ENCODE measurements around the gene DMBX1.
A peak's percentile ranks its signal among the peaks of the same experiment; 100 is the strongest.

DMBX1 gene

DNA sequence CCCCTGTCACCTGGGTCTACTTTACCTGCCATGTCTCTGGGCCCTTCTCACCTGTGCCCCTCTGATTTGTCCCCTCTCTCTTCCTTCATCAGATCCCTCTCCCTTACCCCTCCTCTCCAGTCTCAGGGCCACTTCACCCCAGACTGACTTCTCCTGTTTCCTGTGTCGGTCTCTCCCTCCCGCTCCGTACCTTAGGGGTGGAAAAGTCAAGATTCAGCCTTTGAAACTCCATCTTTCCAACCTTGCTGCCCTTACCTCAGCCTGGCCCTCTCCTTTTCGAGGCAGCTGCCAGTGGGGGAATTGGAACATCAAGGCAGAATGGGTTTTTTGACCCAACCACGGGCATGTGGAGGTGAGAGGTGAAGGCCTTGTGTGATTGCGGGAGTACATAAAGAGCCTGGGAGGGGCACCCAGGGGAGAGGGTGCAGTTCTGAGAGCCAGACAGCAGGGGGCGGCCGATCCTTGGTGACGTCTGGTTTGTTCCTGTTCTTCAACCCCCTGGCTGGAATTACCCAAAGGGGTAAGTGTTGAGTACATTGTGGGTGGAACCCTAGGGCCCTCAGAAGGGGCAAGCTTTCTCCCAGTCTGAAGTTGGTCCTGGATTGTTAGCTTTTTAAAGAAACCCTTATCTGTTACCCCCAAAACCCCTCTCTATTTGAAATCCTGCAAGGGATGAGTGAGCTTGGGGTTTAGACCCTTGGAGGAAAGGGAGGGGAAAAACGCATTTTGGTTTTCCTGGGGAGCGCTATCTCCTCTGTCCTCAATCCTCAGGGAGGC lies 12.3 kb upstream of the DMBX1 start:
- DNase-seq, result peak; percentile 81 to 89 (median 84)
- 44% methylated on average over 6 of the region's 11 CpGs for WGBS (ENCODE audit: insufficient coverage)
- Histone ChIP-seq H3K27me3 (replicated peaks in 2 of 5; ENCODE audit: control insufficient read depth in 4 of 5, insufficient read depth in 5 of 5, low read length in 4 of 5) (peaks cover 0 to 50% (median 28%) of the 10 kb centered on the region in 5 experiments), H3K4me1 (ENCODE audit: control extremely low read depth in 1 of 4, control insufficient read depth in 4 of 4, insufficient read depth in 4 of 4, low read length in 3 of 4) (no peaks in the 10 kb centered on the region), H3K9me3 (ENCODE audit: control extremely low read depth in 1 of 5, control insufficient read depth in 4 of 5, insufficient read depth in 2 of 5, low read depth in 1 of 5, low read length in 4 of 5) (no peaks in the 10 kb centered on the region), H3K36me3 (ENCODE audit: control insufficient read depth in 4 of 4, insufficient read depth in 4 of 4, low read length in 3 of 4) (no peaks in the 10 kb centered on the region), H3K27ac (ENCODE audit: insufficient read depth in 1 of 2, low read depth in 1 of 2, low read length in 2 of 2, poor library complexity in 1 of 2, severe bottlenecking in 2 of 2) (no peak overlapping the region), H3K4me3 (ENCODE audit: control insufficient read depth in 1 of 7, extremely low read depth in 1 of 7, insufficient read depth in 4 of 7, low read depth in 2 of 7, low read length in 6 of 7) (no peak overlapping the region)
- ChIA-PET CTCF (interaction anchor here (0.8 to 6.7 kb wide), 12 partner anchors 11 to 65 kb away, joined by 3 to 100 read pairs (median 6); a partner anchor contains a TSS), POLR2A (no interaction called here)

DNA sequence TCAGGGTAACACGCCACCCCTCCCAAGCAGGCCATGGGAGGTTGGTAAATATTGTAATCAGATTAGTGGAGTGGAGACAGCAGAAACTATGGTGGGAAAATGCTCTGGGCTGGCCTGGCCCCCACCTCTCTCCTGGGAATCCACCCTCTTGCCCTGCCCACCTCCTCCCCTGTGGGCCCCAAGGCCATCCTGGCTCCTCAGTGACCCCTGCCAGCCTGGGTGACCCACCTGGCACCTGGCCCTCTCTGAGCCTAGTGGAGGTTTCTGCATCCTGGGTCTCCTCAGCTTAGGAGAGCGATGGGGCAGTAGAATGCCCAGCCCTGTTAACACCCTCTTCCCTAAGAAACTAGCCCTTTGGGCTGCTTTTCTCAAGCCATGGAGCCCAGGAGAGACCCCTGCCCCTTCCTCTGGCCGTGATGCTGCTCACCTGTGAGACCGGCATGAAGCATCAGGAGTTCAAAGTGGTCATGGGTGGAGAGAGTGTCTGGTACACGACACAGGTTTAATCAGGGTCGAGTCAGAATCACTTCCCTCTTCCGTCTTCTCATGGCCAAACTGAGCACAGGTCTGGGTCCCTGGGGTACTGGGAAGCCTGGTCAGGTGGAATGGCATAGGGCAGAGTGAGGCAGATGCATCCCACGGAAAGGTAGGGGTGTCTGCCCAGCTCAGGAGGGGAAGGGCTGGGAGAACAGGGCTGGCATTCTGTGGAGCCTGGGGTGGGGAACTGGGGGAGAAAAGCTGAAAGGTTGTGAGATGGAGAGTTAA lies 10.7 kb upstream of the DMBX1 start:
- Histone ChIP-seq H3K9me3 (ENCODE audit: control extremely low read depth in 1 of 5, control insufficient read depth in 4 of 5, insufficient read depth in 2 of 5, low read depth in 1 of 5, low read length in 4 of 5) (no peaks in the 10 kb centered on the region), H3K4me1 (ENCODE audit: control extremely low read depth in 1 of 4, control insufficient read depth in 4 of 4, insufficient read depth in 4 of 4, low read length in 3 of 4) (no peaks in the 10 kb centered on the region), H3K4me3 (ENCODE audit: control insufficient read depth in 1 of 7, extremely low read depth in 1 of 7, insufficient read depth in 4 of 7, low read depth in 2 of 7, low read length in 6 of 7) (no peak overlapping the region), H3K27ac (ENCODE audit: insufficient read depth in 1 of 2, low read depth in 1 of 2, low read length in 2 of 2, poor library complexity in 1 of 2, severe bottlenecking in 2 of 2) (no peak overlapping the region), H3K36me3 (ENCODE audit: control insufficient read depth in 4 of 4, insufficient read depth in 4 of 4, low read length in 3 of 4) (no peaks in the 10 kb centered on the region), H3K27me3 (replicated peaks in 2 of 5; ENCODE audit: control insufficient read depth in 4 of 5, insufficient read depth in 5 of 5, low read length in 4 of 5) (peaks cover 0 to 64% (median 34%) of the 10 kb centered on the region in 5 experiments)
- DNase-seq, result no peak
- ChIA-PET CTCF (interaction anchor here (0.9 to 6.7 kb wide), 13 partner anchors 8 to 247 kb away, joined by 3 to 100 read pairs (median 5); a partner anchor contains a TSS), POLR2A (no interaction called here)
- WGBS (ENCODE audit: insufficient coverage), result 93% methylated on average over 5 of the region's 8 CpGs

DNA sequence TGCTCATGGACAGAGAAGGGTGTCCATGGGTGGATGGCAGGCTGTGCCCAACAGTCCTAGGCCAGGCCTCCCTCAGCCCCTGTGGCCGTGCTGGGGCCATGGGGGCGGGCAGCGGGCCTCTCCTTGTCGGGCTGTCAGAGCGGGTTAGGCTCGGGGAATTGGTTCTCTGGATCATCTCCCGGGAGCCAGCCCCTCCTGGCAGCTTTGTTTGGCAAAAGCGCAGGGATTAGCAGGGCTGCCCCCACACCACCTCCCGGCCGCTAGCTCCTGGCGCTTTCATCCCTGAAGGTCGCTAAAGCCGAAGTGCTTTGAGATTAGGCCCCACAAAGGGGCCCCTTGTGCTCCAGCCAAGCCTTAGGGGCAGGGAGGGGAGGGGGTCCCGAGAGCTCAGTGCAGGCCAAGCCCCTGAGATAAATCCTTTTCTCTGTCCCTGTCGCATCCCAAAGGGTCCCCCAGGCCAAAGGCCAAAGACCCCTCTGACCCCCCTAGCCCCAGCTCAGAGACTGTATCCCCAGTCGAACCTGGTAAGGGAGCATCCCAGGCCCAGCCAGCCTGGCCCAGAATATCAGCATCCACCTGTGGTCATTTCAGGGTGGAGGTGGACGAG lies 9.8 kb upstream of the DMBX1 start:
- no peak for DNase-seq
- peaks cover 0 to 64% (median 41%) of the 10 kb centered on the region in 5 experiments for H3K27me3 ChIP-seq (replicated peaks in 2 of 5; ENCODE audit: control insufficient read depth in 4 of 5, insufficient read depth in 5 of 5, low read length in 4 of 5)
- H3K4me1 ChIP-seq (ENCODE audit: control extremely low read depth in 1 of 4, control insufficient read depth in 4 of 4, insufficient read depth in 4 of 4, low read length in 3 of 4), result no peaks in the 10 kb centered on the region
- no peak overlapping the region for H3K4me3 ChIP-seq (ENCODE audit: control insufficient read depth in 1 of 7, extremely low read depth in 1 of 7, insufficient read depth in 4 of 7, low read depth in 2 of 7, low read length in 6 of 7)
- H3K9me3 ChIP-seq (ENCODE audit: control extremely low read depth in 1 of 5, control insufficient read depth in 4 of 5, insufficient read depth in 2 of 5, low read depth in 1 of 5, low read length in 4 of 5), result no peaks in the 10 kb centered on the region
- CTCF ChIA-PET, result interaction anchor here (0.6 to 6.7 kb wide), 9 partner anchors 7 to 244 kb away, joined by 3 to 100 read pairs (median 3); no protein-coding TSS in a partner anchor
- no peaks in the 10 kb centered on the region for H3K36me3 ChIP-seq (ENCODE audit: control insufficient read depth in 4 of 4, insufficient read depth in 4 of 4, low read length in 3 of 4)
- 76% methylated on average over 16 of the region's 17 CpGs for WGBS (ENCODE audit: insufficient coverage)
- POLR2A ChIA-PET, result no interaction called here
- H3K27ac ChIP-seq (ENCODE audit: insufficient read depth in 1 of 2, low read depth in 1 of 2, low read length in 2 of 2, poor library complexity in 1 of 2, severe bottlenecking in 2 of 2), result no peak overlapping the region

DNA sequence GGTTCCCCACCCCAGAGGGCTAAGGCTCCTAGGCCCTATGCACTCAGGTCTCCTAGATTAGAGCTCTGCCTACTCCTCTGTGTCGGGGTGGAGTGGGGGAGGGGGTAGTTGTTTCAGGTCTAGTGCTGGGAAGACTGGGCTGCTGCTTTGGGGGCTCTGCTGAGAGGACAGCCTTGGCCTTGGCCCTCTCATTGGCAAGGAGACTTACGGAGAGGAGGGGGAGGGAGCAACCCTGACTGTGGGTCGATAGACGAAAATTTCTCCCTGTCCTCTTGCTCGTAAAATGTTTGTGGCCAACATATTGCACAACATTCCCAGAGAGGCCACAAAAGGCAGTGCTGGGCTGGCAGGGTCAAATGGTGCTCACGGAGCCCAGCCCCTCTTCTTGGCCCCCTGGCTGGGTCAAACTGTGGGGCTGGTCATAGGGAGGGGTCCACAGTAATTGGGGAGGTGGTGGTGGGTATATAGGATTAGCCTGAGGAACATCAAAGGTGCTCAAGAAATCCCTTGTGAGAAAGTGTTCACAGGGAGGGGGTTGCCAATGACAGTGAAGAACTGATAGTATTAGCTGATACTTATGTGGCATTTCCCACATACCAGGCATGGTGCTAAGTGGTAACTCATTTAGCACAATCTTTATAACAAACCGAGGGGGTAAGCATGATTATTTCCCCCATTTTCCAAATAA lies 8.5 kb upstream of the DMBX1 start:
- POLR2A ChIA-PET, result no interaction called here
- DNase-seq, result no peak

DNA sequence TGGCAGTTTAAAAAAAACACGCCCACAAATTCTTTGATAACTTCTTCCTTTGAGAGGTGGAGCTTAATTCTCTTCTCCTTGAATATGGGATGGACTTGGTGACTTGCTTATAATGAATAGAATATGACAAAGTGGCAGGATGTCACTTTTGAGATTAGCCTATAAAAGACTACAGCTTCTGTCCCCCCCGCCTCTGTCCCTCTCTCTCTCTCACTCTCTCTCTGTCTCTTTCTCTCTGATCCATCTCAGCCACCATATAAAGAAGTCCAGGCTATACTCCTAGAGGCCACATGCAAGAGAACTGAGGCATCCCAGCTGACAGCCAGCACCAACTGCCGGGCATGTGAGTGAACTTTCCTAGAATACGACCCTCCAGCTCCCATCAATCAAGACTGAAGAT lies 7.7 kb upstream of the DMBX1 start:
- peaks cover 0 to 71% (median 46%) of the 10 kb centered on the region in 5 experiments for H3K27me3 ChIP-seq (replicated peaks in 2 of 5; ENCODE audit: control insufficient read depth in 4 of 5, insufficient read depth in 5 of 5, low read length in 4 of 5)
- peak in 1 of 3 donors; percentile 26 for DNase-seq

More for the DNA sequence above, 8.5 kb upstream of the DMBX1 start:
- Histone ChIP-seq H3K27me3 (replicated peaks in 2 of 5; ENCODE audit: control insufficient read depth in 4 of 5, insufficient read depth in 5 of 5, low read length in 4 of 5) (peaks cover 0 to 64% (median 43%) of the 10 kb centered on the region in 5 experiments), H3K27ac (ENCODE audit: insufficient read depth in 1 of 2, low read depth in 1 of 2, low read length in 2 of 2, poor library complexity in 1 of 2, severe bottlenecking in 2 of 2) (no peak overlapping the region), H3K4me3 (ENCODE audit: control insufficient read depth in 1 of 7, extremely low read depth in 1 of 7, insufficient read depth in 4 of 7, low read depth in 2 of 7, low read length in 6 of 7) (no peak overlapping the region), H3K9me3 (ENCODE audit: control extremely low read depth in 1 of 5, control insufficient read depth in 4 of 5, insufficient read depth in 2 of 5, low read depth in 1 of 5, low read length in 4 of 5) (no peaks in the 10 kb centered on the region), H3K4me1 (ENCODE audit: control extremely low read depth in 1 of 4, control insufficient read depth in 4 of 4, insufficient read depth in 4 of 4, low read length in 3 of 4) (peaks cover 0 to 3% (median 0%) of the 10 kb centered on the region in 4 experiments), H3K36me3 (ENCODE audit: control insufficient read depth in 4 of 4, insufficient read depth in 4 of 4, low read length in 3 of 4) (no peaks in the 10 kb centered on the region)
- CTCF ChIA-PET, result interaction anchor here (0.6 to 6.7 kb wide), 14 partner anchors 10 to 699 kb away, joined by 3 to 100 read pairs (median 3); no protein-coding TSS in a partner anchor
- WGBS (ENCODE audit: insufficient coverage), result 52% methylated on average over 4 of the region's 7 CpGs

DNA sequence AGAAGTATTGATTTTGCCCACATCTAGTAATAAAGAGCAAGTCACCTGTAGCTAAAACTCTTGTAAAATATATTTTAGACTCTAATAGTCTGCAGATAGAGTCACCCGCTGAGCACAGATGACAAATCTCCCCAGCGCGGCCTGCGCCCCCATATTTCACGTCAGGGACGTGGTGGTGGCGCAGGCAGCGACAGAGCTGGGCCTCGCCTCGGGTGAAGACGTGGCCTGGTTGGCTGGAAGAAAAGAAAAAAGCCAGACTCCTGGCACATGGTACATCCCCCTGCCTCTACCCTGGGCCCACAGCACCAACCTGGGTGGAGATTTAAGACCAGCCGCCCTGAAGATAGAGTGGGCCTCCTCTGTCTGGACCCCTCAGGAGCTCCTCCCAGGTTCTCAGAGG lies 6.0 kb upstream of the DMBX1 start:
- no peaks in the 10 kb centered on the region for H3K36me3 ChIP-seq (ENCODE audit: control insufficient read depth in 4 of 4, insufficient read depth in 4 of 4, low read length in 3 of 4)
- H3K9me3 ChIP-seq (ENCODE audit: control extremely low read depth in 1 of 5, control insufficient read depth in 4 of 5, insufficient read depth in 2 of 5, low read depth in 1 of 5, low read length in 4 of 5), result no peaks in the 10 kb centered on the region
- WGBS (ENCODE audit: insufficient coverage), result 97% methylated on average over 12 of the region's 12 CpGs
- no peak overlapping the region for H3K4me3 ChIP-seq (ENCODE audit: control insufficient read depth in 1 of 7, extremely low read depth in 1 of 7, insufficient read depth in 4 of 7, low read depth in 2 of 7, low read length in 6 of 7)
- peaks cover 0 to 3% (median 0%) of the 10 kb centered on the region in 4 experiments for H3K4me1 ChIP-seq (ENCODE audit: control extremely low read depth in 1 of 4, control insufficient read depth in 4 of 4, insufficient read depth in 4 of 4, low read length in 3 of 4)
- peaks cover 0 to 85% (median 52%) of the 10 kb centered on the region in 5 experiments for H3K27me3 ChIP-seq (replicated peaks in 2 of 5; ENCODE audit: control insufficient read depth in 4 of 5, insufficient read depth in 5 of 5, low read length in 4 of 5)
- H3K27ac ChIP-seq (ENCODE audit: insufficient read depth in 1 of 2, low read depth in 1 of 2, low read length in 2 of 2, poor library complexity in 1 of 2, severe bottlenecking in 2 of 2), result no peak overlapping the region
- ChIA-PET POLR2A (no interaction called here), CTCF (interaction anchor here (0.6 to 1.4 kb wide), 7 partner anchors 11 to 48 kb away, joined by 3 to 5 read pairs (median 4); no protein-coding TSS in a partner anchor)
- DNase-seq, result no peak

More for the DNA sequence above, 7.7 kb upstream of the DMBX1 start:
- peaks cover 0 to 3% (median 0%) of the 10 kb centered on the region in 4 experiments for H3K4me1 ChIP-seq (ENCODE audit: control extremely low read depth in 1 of 4, control insufficient read depth in 4 of 4, insufficient read depth in 4 of 4, low read length in 3 of 4)
- 80% methylated on average over 3 of the region's 4 CpGs for WGBS (ENCODE audit: insufficient coverage)
- H3K36me3 ChIP-seq (ENCODE audit: control insufficient read depth in 4 of 4, insufficient read depth in 4 of 4, low read length in 3 of 4), result no peaks in the 10 kb centered on the region
- POLR2A ChIA-PET, result no interaction called here
- H3K9me3 ChIP-seq (ENCODE audit: control extremely low read depth in 1 of 5, control insufficient read depth in 4 of 5, insufficient read depth in 2 of 5, low read depth in 1 of 5, low read length in 4 of 5), result no peaks in the 10 kb centered on the region
- no peak overlapping the region for H3K4me3 ChIP-seq (ENCODE audit: control insufficient read depth in 1 of 7, extremely low read depth in 1 of 7, insufficient read depth in 4 of 7, low read depth in 2 of 7, low read length in 6 of 7)
- H3K27ac ChIP-seq (ENCODE audit: insufficient read depth in 1 of 2, low read depth in 1 of 2, low read length in 2 of 2, poor library complexity in 1 of 2, severe bottlenecking in 2 of 2), result no peak overlapping the region
- CTCF ChIA-PET, result interaction anchor here (0.8 to 6.7 kb wide), 10 partner anchors 9 to 52 kb away, joined by 3 to 100 read pairs (median 3); no protein-coding TSS in a partner anchor

All from common myeloid progenitor, CD34-positive (primary cell).